ENCODE data around the gene VMP1. TPM values are rescaled to one million over a fixed set of nuclear protein-coding genes. Genes with fewer than 3 reads are reported as not detected.

The VMP1 gene
- total and polyA plus RNA-seq, 4 donors: 92.5 to 249 (median 157) TPM

DNA sequence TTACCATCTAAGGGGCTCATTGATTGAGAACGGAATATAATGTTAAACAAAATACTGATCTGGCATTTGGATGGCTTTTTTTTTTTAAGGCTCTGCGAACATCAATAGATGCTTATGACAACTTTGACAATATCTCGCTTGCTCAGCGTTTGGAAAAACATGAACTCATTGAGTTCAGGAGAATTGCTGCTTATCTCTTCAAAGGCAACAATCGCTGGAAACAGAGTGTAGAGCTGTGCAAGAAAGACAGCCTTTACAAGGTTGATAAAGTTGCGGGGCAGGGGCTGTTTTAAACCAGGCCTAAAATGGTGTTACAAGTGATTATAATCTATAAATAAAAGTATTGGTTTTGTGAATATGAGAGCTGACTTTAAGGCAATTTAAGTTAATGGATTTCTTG lies 22.5 kb upstream of the VMP1 start:
- TF ChIP-seq, protein P1, sequence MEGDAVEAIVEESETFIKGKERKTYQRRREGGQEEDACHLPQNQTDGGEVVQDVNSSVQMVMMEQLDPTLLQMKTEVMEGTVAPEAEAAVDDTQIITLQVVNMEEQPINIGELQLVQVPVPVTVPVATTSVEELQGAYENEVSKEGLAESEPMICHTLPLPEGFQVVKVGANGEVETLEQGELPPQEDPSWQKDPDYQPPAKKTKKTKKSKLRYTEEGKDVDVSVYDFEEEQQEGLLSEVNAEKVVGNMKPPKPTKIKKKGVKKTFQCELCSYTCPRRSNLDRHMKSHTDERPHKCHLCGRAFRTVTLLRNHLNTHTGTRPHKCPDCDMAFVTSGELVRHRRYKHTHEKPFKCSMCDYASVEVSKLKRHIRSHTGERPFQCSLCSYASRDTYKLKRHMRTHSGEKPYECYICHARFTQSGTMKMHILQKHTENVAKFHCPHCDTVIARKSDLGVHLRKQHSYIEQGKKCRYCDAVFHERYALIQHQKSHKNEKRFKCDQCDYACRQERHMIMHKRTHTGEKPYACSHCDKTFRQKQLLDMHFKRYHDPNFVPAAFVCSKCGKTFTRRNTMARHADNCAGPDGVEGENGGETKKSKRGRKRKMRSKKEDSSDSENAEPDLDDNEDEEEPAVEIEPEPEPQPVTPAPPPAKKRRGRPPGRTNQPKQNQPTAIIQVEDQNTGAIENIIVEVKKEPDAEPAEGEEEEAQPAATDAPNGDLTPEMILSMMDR (IDR thresholded peaks at IDR 0.05; ENCODE audit: control extremely low read depth, extremely low read depth): no peak
- no peak overlapping the region for H3K27ac ChIP-seq (ENCODE audit: low read depth in 1 of 2, low read length in 1 of 2)
- DNase-seq (no peak), ATAC-seq (ENCODE audit: insufficient read depth, low FRiP score) (no peak)
- H3K36me3 ChIP-seq (ENCODE audit: control insufficient read depth in 4 of 4, insufficient read depth in 4 of 4, low read length in 4 of 4): peaks cover 32 to 55% (median 49%) of the 10 kb centered on the region in 4 donors
- H3K4me3 ChIP-seq: no peak overlapping the region
- H3K9ac ChIP-seq (ENCODE audit: insufficient read depth in 1 of 2, low read length in 2 of 2): no peak overlapping the region
- no peaks in the 10 kb centered on the region for H3K27me3 ChIP-seq (ENCODE audit: control insufficient read depth in 3 of 3, insufficient read depth in 3 of 3, low read length in 2 of 3)
- H3K9me3 ChIP-seq (ENCODE audit: control insufficient read depth in 4 of 4, insufficient read depth in 3 of 4, low read length in 3 of 4): no peaks in the 10 kb centered on the region
- H3K4me1 ChIP-seq (ENCODE audit: control insufficient read depth in 5 of 5, insufficient read depth in 5 of 5, low read length in 5 of 5): no peaks in the 10 kb centered on the region
- 89 to 94% methylated on average over 6 of the region's 6 CpGs for WGBS, 2 donors

DNA sequence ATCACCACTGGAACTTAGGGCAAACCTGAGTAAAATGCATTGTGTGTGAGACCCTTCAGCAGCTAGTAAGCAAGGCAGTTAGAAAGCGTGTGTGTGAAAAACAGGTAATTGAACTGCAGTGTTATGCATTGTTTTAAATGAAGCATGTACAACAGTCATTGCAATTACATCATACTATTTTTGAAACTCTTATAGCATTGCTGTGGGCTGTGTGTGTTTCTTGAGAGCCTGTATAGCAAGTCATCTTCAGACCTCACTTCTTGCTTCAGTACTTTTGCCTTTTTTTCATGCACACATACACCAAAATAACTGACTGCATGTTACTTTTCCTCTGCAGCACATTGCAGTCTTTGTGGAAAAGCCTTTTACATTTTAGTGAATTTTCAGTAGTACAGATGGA lies 19.4 kb upstream of the VMP1 start:
- Histone ChIP-seq H3K36me3 (ENCODE audit: control insufficient read depth in 4 of 4, insufficient read depth in 4 of 4, low read length in 4 of 4) (peaks cover 23 to 49% (median 42%) of the 10 kb centered on the region in 4 donors), H3K4me1 (ENCODE audit: control insufficient read depth in 5 of 5, insufficient read depth in 5 of 5, low read length in 5 of 5) (no peaks in the 10 kb centered on the region), H3K9me3 (ENCODE audit: control insufficient read depth in 4 of 4, insufficient read depth in 3 of 4, low read length in 3 of 4) (no peaks in the 10 kb centered on the region), H3K27me3 (ENCODE audit: control insufficient read depth in 3 of 3, insufficient read depth in 3 of 3, low read length in 2 of 3) (no peaks in the 10 kb centered on the region), H3K4me3 (no peak overlapping the region), H3K27ac (ENCODE audit: low read depth in 1 of 2, low read length in 1 of 2) (no peak overlapping the region), H3K9ac (ENCODE audit: insufficient read depth in 1 of 2, low read length in 2 of 2) (no peak overlapping the region)
- WGBS, 2 donors: 88% methylated on average over 1 of the region's 1 CpG
- TF ChIP-seq, protein P1 (IDR thresholded peaks at IDR 0.05; ENCODE audit: control extremely low read depth, extremely low read depth): no peak
- DNase-seq (no peak), ATAC-seq (ENCODE audit: insufficient read depth, low FRiP score) (no peak)

DNA sequence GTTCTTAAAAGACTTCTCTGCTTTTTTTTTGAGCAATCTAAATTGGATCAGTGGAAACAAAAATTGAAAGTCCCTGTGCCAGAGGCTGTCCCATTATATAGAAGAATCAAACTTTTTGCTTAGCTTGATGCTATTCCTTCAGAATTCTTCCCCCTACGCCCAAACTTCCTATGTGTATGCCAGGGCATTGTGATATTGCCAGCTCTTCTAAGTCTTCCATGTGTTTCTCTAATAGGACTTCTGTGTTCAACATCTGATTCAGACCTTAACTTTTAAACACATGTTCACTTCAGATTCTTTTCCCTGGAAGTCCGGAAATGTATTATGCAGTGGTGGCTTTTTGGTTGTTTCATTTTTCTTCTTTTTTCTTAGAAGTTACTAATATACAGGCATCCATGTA lies 19.0 kb upstream of the VMP1 start:
- TF ChIP-seq, protein P1 (IDR thresholded peaks at IDR 0.05; ENCODE audit: control extremely low read depth, extremely low read depth): no peak
- Histone ChIP-seq H3K4me1 (ENCODE audit: control insufficient read depth in 5 of 5, insufficient read depth in 5 of 5, low read length in 5 of 5) (no peaks in the 10 kb centered on the region), H3K27ac (ENCODE audit: low read depth in 1 of 2, low read length in 1 of 2) (no peak overlapping the region), H3K36me3 (ENCODE audit: control insufficient read depth in 4 of 4, insufficient read depth in 4 of 4, low read length in 4 of 4) (peaks cover 22 to 48% (median 40%) of the 10 kb centered on the region in 4 donors), H3K27me3 (ENCODE audit: control insufficient read depth in 3 of 3, insufficient read depth in 3 of 3, low read length in 2 of 3) (no peaks in the 10 kb centered on the region), H3K9me3 (ENCODE audit: control insufficient read depth in 4 of 4, insufficient read depth in 3 of 4, low read length in 3 of 4) (no peaks in the 10 kb centered on the region), H3K9ac (ENCODE audit: insufficient read depth in 1 of 2, low read length in 2 of 2) (no peak overlapping the region), H3K4me3 (no peak overlapping the region)
- WGBS, 2 donors: 85 to 92% methylated on average over 2 of the region's 2 CpGs
- ATAC-seq (ENCODE audit: insufficient read depth, low FRiP score) (no peak), DNase-seq (no peak)

DNA sequence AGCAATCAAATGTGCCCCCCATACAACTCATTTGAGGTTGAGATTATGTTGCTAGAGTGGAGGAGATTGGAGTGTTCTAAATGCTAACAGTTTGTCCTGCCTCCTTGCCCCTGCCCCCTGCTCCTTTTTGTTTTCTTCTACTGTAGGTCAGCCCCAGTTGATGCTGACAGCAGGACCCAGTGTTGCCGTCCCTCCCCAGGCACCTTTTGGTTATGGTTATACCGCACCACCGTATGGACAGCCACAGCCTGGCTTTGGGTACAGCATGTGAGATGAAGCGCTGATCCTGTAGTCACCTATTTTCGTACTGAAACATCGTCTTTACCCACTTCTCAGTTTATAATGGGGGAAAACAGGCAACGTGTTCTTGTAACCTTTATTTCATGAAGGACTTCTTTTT lies 13.9 kb upstream of the VMP1 start:
- H3K27me3 ChIP-seq (ENCODE audit: control insufficient read depth in 3 of 3, insufficient read depth in 3 of 3, low read length in 2 of 3): no peaks in the 10 kb centered on the region
- WGBS, 2 donors: 91 to 94% methylated on average over 7 of the region's 7 CpGs
- no peak overlapping the region for H3K9ac ChIP-seq (ENCODE audit: insufficient read depth in 1 of 2, low read length in 2 of 2)
- H3K9me3 ChIP-seq (ENCODE audit: control insufficient read depth in 4 of 4, insufficient read depth in 3 of 4, low read length in 3 of 4): no peaks in the 10 kb centered on the region
- DNase-seq (no peak), ATAC-seq (ENCODE audit: insufficient read depth, low FRiP score) (no peak)
- TF ChIP-seq, protein P1 (IDR thresholded peaks at IDR 0.05; ENCODE audit: control extremely low read depth, extremely low read depth): no peak
- H3K4me3 ChIP-seq: no peak overlapping the region
- peaks cover 15 to 64% (median 42%) of the 10 kb centered on the region in 4 donors for H3K36me3 ChIP-seq (ENCODE audit: control insufficient read depth in 4 of 4, insufficient read depth in 4 of 4, low read length in 4 of 4)
- no peak overlapping the region for H3K27ac ChIP-seq (ENCODE audit: low read depth in 1 of 2, low read length in 1 of 2)
- no peaks in the 10 kb centered on the region for H3K4me1 ChIP-seq (ENCODE audit: control insufficient read depth in 5 of 5, insufficient read depth in 5 of 5, low read length in 5 of 5)

All from lung (tissue), 12 donors.